GM18519 (cell line): ENCODE results near the gene IL17C.

ENCODE experiments used
- ATAC-seq: cut with Tn5 transposase; IDR thresholded peaks from one replicate; pipeline ENCODE4 v1.9.1; 2021; ENCODE audit warnings: mild to moderate bottlenecking, moderate library complexity; ENCODE audit not compliant: unreplicated experiment, low FRiP score

Gene IL17C

GRCh38 chr16:88624977-88625576, 13.3 kb upstream of the IL17C start:
- ATAC-seq, result no peak

GRCh38 chr16:88626646-88627045, 11.7 kb upstream of the IL17C start:
- no peak for ATAC-seq

- no peak for ATAC-seq
Measured at GRCh38 chr16:88627531-88628411, 10.6 kb upstream of the IL17C start.

GRCh38 chr16:88628512-88628974, 9.8 kb upstream of the IL17C start:
- no peak for ATAC-seq

- no peak for ATAC-seq
Measured at GRCh38 chr16:88629835-88630234, 8.5 kb upstream of the IL17C start.

- ATAC-seq, result no peak
Measured at GRCh38 chr16:88630433-88630832, 7.9 kb upstream of the IL17C start.

- ATAC-seq, result no peak
Measured at GRCh38 chr16:88630941-88631340, 7.4 kb upstream of the IL17C start.

GRCh38 chr16:88631384-88631783, 7.0 kb upstream of the IL17C start:
- ATAC-seq, result no peak

- no peak for ATAC-seq
Measured at GRCh38 chr16:88631920-88632586, 6.3 kb upstream of the IL17C start.

GRCh38 chr16:88632587-88632930, 5.8 kb upstream of the IL17C start:
- ATAC-seq, result no peak

- ATAC-seq, result no peak
Measured at GRCh38 chr16:88633684-88634140, 4.7 kb upstream of the IL17C start.

GRCh38 chr16:88634141-88634993, 4.0 kb upstream of the IL17C start:
- ATAC-seq, result peak; percentile 34

- ATAC-seq, result no peak
Measured at GRCh38 chr16:88634994-88635670, 3.2 kb upstream of the IL17C start.

GRCh38 chr16:88635671-88636319, 2.6 kb upstream of the IL17C start:
- no peak for ATAC-seq

GRCh38 chr16:88636488-88637265, 1.7 kb upstream of the IL17C start:
- no peak for ATAC-seq

- ATAC-seq, result no peak
Measured at GRCh38 chr16:88639231-88640038, 1.1 kb downstream of the IL17C start.

- no peak for ATAC-seq
Measured at GRCh38 chr16:88640039-88640495, 1.7 kb downstream of the IL17C start.
